PC-9 (cell line): ENCODE measurements around the gene ADGRD2. TPM values are rescaled to one million over a fixed set of nuclear protein-coding genes. Genes with fewer than 3 reads are reported as not detected.

Source experiments
- BruUV-seq: library from RNA; stranded (reverse); fragments of 400-500 nt; replicated peaks from 2 replicates; lab custom pipeline; 2021; lab: Mats Ljungman, UMichigan
- CTCF ChIA-PET: fragments of 300-600 bp; sonication (Branson Sonifier 250); formaldehyde crosslinking; loops from one replicate; lab custom pipeline; 2022; ENCODE audit warnings: antibody characterized with exemption; lab: Charles Lee
- POLR2A ChIA-PET: fragments of 300-600 bp; sonication (Branson Sonifier 250); formaldehyde crosslinking; loops from one replicate; lab custom pipeline; 2022; ENCODE audit warnings: antibody characterized with exemption; ENCODE audit not compliant: unreplicated experiment; lab: Charles Lee
- DNase-seq, 2 experiments: peaks; one replicate each; pipeline versions ENCODE4 v3.0.0 to v3.0.0-alpha.2; 2015 to 2022; ENCODE audit warnings: mixed read lengths in 1 of 2
- H2AFZ ChIP-seq: fragments of 200-600 bp; sonication (generic); 2 replicates; pipeline ENCODE4 v1.8.1; 2017; ENCODE audit warnings: antibody characterized with exemption
- H3F3A ChIP-seq: fragments of 200-600 bp; sonication (generic); 2 replicates; pipeline ENCODE4 v1.8.1; 2017; ENCODE audit warnings: antibody characterized with exemption, mild to moderate bottlenecking, low read depth; ENCODE audit not compliant: insufficient read depth
- H3K27ac ChIP-seq: fragments of 200-600 bp; sonication (generic); 2 replicates; pipeline ENCODE4 v1.6.1; 2016; ENCODE audit warnings: mixed run types
- H3K27me3 ChIP-seq: fragments of 200-600 bp; sonication (generic); 2 replicates; pipeline ENCODE4 v1.6.1; 2016; ENCODE audit warnings: low read depth, mixed run types; ENCODE audit not compliant: insufficient read depth
- H3K36me3 ChIP-seq: fragments of 200-600 bp; sonication (generic); 2 replicates; pipeline ENCODE4 v1.6.1; 2016; ENCODE audit warnings: low read depth, mixed run types
- H3K4me1 ChIP-seq: fragments of 200-600 bp; sonication (generic); replicated peaks from 2 replicates; pipeline ENCODE4 v1.6.1; 2016; ENCODE audit warnings: mixed run types; ENCODE audit not compliant: insufficient read depth
- H3K4me2 ChIP-seq: fragments of 200-600 bp; sonication (generic); 2 replicates; pipeline ENCODE4 v1.6.1; 2017; ENCODE audit warnings: mixed run types
- H3K4me3 ChIP-seq: fragments of 200-600 bp; sonication (generic); 2 replicates; pipeline ENCODE4 v1.6.1; 2016; ENCODE audit warnings: mixed run types
- H3K79me2 ChIP-seq: fragments of 200-600 bp; sonication (generic); 2 replicates; pipeline ENCODE4 v1.6.1; 2017; ENCODE audit warnings: low read depth, mixed run types
- H3K9me2 ChIP-seq: fragments of 200-600 bp; sonication (generic); 2 replicates; pipeline ENCODE4 v1.8.1; 2017; ENCODE audit warnings: mild to moderate bottlenecking; ENCODE audit not compliant: insufficient read depth
- H3K9me3 ChIP-seq: fragments of 200-600 bp; sonication (generic); 2 replicates; pipeline ENCODE4 v1.8.1; 2016; ENCODE audit warnings: low read depth; ENCODE audit not compliant: insufficient read depth
- H4K20me1 ChIP-seq: fragments of 200-600 bp; sonication (generic); 2 replicates; pipeline ENCODE4 v1.8.1; 2017; ENCODE audit not compliant: insufficient read depth
- CTCF ChIP-seq: fragments of 200-600 bp; sonication (generic); conservative IDR thresholded peaks from 2 replicates; pipeline ENCODE4 v1.6.1; 2017; ENCODE audit warnings: mixed run types, antibody characterized with exemption, mild to moderate bottlenecking, moderate library complexity
- EZH2 ChIP-seq: fragments of 200-600 bp; sonication (generic); IDR thresholded peaks from 2 replicates; pipeline ENCODE4 v1.8.0; 2017; ENCODE audit warnings: antibody characterized with exemption, low read depth
- intact Hi-C: fragments of 100-400 bp; cut with micrococcal nuclease; formaldehyde crosslinking; loops from one replicate; pipeline ENCODE4 v1.10.0; 2022; ENCODE audit not compliant: unreplicated experiment
- total RNA-seq: library from RNA; stranded (reverse); gene quantifications from 2 replicates; pipeline ENCODE4 v1.2.3, GENCODE V29; 2021

The ADGRD2 gene
- total RNA-seq, 1 experiment from 2014 or later: not detected

GRCh38 chr9:124478354-124478753, 28.1 kb downstream of the ADGRD2 start:
- intact Hi-C loops: no loop called here
- no peaks in the 10 kb centered on the region for H3K9me2 ChIP-seq
- no peaks in the 10 kb centered on the region for H3K9me3 ChIP-seq
- DNase-seq: no peak
- peaks cover 8% of the 10 kb centered on the region; the same call in 1 of the 2 replicates for H3K27me3 ChIP-seq
- H3K79me2 ChIP-seq: no peaks in the 10 kb centered on the region
- no peaks in the 10 kb centered on the region; the same call in 1 of the 2 replicates for H4K20me1 ChIP-seq
- no peaks in the 10 kb centered on the region for H3K4me1 ChIP-seq
- no peaks in the 10 kb centered on the region for H3F3A ChIP-seq
- H3K4me3 ChIP-seq: no peak overlapping the region
- POLR2A ChIA-PET: no interaction called here
- no peak for TF ChIP-seq EZH2
- no peak for TF ChIP-seq CTCF
- no peak overlapping the region for H3K4me2 ChIP-seq
- no peak overlapping the region for H2AFZ ChIP-seq
- no peak overlapping the region for H3K27ac ChIP-seq
- no peaks in the 10 kb centered on the region for H3K36me3 ChIP-seq
- CTCF ChIA-PET: interaction anchor here (0.6 kb wide), 1 partner anchor 275 kb away, joined by 5 read pairs; no protein-coding TSS in a partner anchor
- BruUV-seq: no TSS peak

GRCh38 chr9:124479371-124479770, 29.1 kb downstream of the ADGRD2 start:
- Histone ChIP-seq H3K79me2 (no peaks in the 10 kb centered on the region), H3K27me3 (peaks cover 8% of the 10 kb centered on the region; the same call in 1 of the 2 replicates), H3K4me3 (no peak overlapping the region), H2AFZ (no peak overlapping the region), H3F3A (no peaks in the 10 kb centered on the region), H3K27ac (no peak overlapping the region), H3K36me3 (no peaks in the 10 kb centered on the region), H3K9me2 (no peaks in the 10 kb centered on the region), H3K9me3 (no peaks in the 10 kb centered on the region), H4K20me1 (no peaks in the 10 kb centered on the region; the same call in 1 of the 2 replicates), H3K4me1 (no peaks in the 10 kb centered on the region), H3K4me2 (no peak overlapping the region)
- ChIA-PET CTCF (no interaction called here), POLR2A (no interaction called here)
- intact Hi-C loops: no loop called here
- no TSS peak for BruUV-seq
- DNase-seq: no peak
- no peak for TF ChIP-seq EZH2
- TF ChIP-seq CTCF: no peak

GRCh38 chr9:124479947-124480620, 29.8 kb downstream of the ADGRD2 start:
- H3F3A ChIP-seq: no peaks in the 10 kb centered on the region
- intact Hi-C loops: loop anchor here (5.0 kb wide), 1 partner anchor 63 kb away; the partner anchor contains the start of gene PSMB7

More at GRCh38 chr9:124479947-124480620, 29.8 kb downstream of the ADGRD2 start:
- H3K4me2 ChIP-seq: no peak overlapping the region
- H3K4me3 ChIP-seq: no peak overlapping the region
- no peak for TF ChIP-seq EZH2
- TF ChIP-seq CTCF: no peak
- H3K27me3 ChIP-seq: peaks cover 8% of the 10 kb centered on the region; the same call in 1 of the 2 replicates
- no TSS peak for BruUV-seq
- no peaks in the 10 kb centered on the region for H3K4me1 ChIP-seq
- no peaks in the 10 kb centered on the region for H3K9me3 ChIP-seq
- no peak overlapping the region for H2AFZ ChIP-seq
- ChIA-PET POLR2A (no interaction called here), CTCF (no interaction called here)
- no peaks in the 10 kb centered on the region for H3K36me3 ChIP-seq
- H3K79me2 ChIP-seq: no peaks in the 10 kb centered on the region
- no peak overlapping the region for H3K27ac ChIP-seq
- H4K20me1 ChIP-seq: no peaks in the 10 kb centered on the region
- DNase-seq: no peak
- H3K9me2 ChIP-seq: no peaks in the 10 kb centered on the region
